H1 (cell line): Measurements from ENCODE around the gene DNAJA3. TPM values are rescaled to one million over a fixed set of nuclear protein-coding genes. Genes with fewer than 3 reads are reported as not detected.

Experiments used
- CTCF ChIA-PET: fragments of 300-600 bp; sonication (Branson Sonifier 250); formaldehyde crosslinking; loops from one replicate; lab custom pipeline; 2021; ENCODE audit not compliant: partially characterized antibody; lab: Charles Lee
- POLR2A ChIA-PET: fragments of 300-600 bp; sonication (Branson Sonifier 250); formaldehyde crosslinking; loops from one replicate; lab custom pipeline; 2021; ENCODE audit warnings: inconsistent platforms; ENCODE audit not compliant: partially characterized antibody; lab: Charles Lee
- DNase-seq, 2 experiments: peaks; one replicate each; pipeline versions ENCODE4 v3.0.0 to v3.0.0-alpha.2; 2010 to 2022; ENCODE audit warnings: low spot score in 2 of 2, low read depth in 1 of 2, mixed read lengths in 1 of 2
- FAIRE-seq: peaks from 2 replicates; lab custom pipeline; 2011; peaks lifted over from hg19 to GRCh38; lab: Jason Lieb, UNC
- H2AFZ ChIP-seq: 2 replicates; pipeline ENCODE4 v1.8.1; 2012; ENCODE audit warnings: low read length, inconsistent platforms
- H2AK5ac ChIP-seq: 2 replicates; pipeline ENCODE4 v1.6.1; 2013; ENCODE audit warnings: low read depth, low read length
- H2BK120ac ChIP-seq: replicated peaks from 2 replicates; pipeline ENCODE3; 2013; ENCODE audit warnings: low read depth, low read length, inconsistent platforms
- H2BK12ac ChIP-seq: 2 replicates; pipeline ENCODE4 v1.6.1; 2013; ENCODE audit warnings: low read depth, low read length
- H2BK15ac ChIP-seq: 2 replicates; pipeline ENCODE4 v1.6.1; 2013; ENCODE audit warnings: low read length
- H2BK20ac ChIP-seq: 2 replicates; pipeline ENCODE4 v1.6.1; 2013; ENCODE audit warnings: low read length
- H2BK5ac ChIP-seq: 2 replicates; pipeline ENCODE4 v1.6.1; 2013; ENCODE audit warnings: low read depth, low read length
- H3K14ac ChIP-seq: 2 replicates; pipeline ENCODE4 v1.6.1; 2013; ENCODE audit warnings: inconsistent platforms; ENCODE audit not compliant: insufficient read length
- H3K18ac ChIP-seq: 2 replicates; pipeline ENCODE4 v1.6.1; 2013; ENCODE audit warnings: low read length; ENCODE audit errors: extremely low read depth
- H3K23ac ChIP-seq: 2 replicates; pipeline ENCODE4 v1.6.1; 2013; ENCODE audit warnings: inconsistent platforms; ENCODE audit not compliant: insufficient read length
- H3K23me2 ChIP-seq: 2 replicates; pipeline ENCODE4 v1.6.1; 2013; ENCODE audit warnings: low read depth, low read length
- H3K27ac ChIP-seq: 2 replicates; pipeline ENCODE4 v1.6.1; 2011; ENCODE audit warnings: low read depth, low read length, inconsistent platforms
- H3K27me3 ChIP-seq, 4 experiments: replicated peaks in 1 of 4; 1 replicate in 1 of 4; 2 replicates in 3 of 4; pipeline versions ENCODE4 v1.6.1 to v1.8.1; 2011 to 2013; ENCODE audit warnings: low read length in 3 of 4, mild to moderate bottlenecking in 3 of 4, inconsistent platforms in 2 of 4, mixed read lengths in 2 of 4, moderate library complexity in 1 of 4; ENCODE audit not compliant: control insufficient read depth in 3 of 4, insufficient read depth in 3 of 4; ENCODE audit errors: extremely low read depth in 1 of 4
- H3K36me3 ChIP-seq, 4 experiments: 2 replicates each; pipeline versions ENCODE4 v1.6.1 to v1.8.1; 2011 to 2013; ENCODE audit warnings: mild to moderate bottlenecking in 4 of 4, low read length in 3 of 4, moderate library complexity in 2 of 4, control low read depth in 1 of 4, inconsistent platforms in 1 of 4; ENCODE audit not compliant: insufficient read depth in 4 of 4, control insufficient read depth in 2 of 4
- H3K4ac ChIP-seq: replicated peaks from 2 replicates; pipeline ENCODE3; 2013; ENCODE audit warnings: low read length, low read depth, mixed read lengths, inconsistent platforms; ENCODE audit not compliant: insufficient read length
- H3K4me1 ChIP-seq, 4 experiments: replicated peaks in 1 of 4; 1 replicate in 1 of 4; 2 replicates in 3 of 4; pipeline versions ENCODE4 v1.6.1 to v1.8.1; 2011 to 2013; ENCODE audit warnings: low read length in 3 of 4, inconsistent platforms in 2 of 4, mixed read lengths in 1 of 4; ENCODE audit not compliant: insufficient read depth in 4 of 4, control insufficient read depth in 3 of 4
- H3K4me2 ChIP-seq, 2 experiments: 2 replicates each; pipeline versions ENCODE4 v1.6.1 to v1.8.1; 2011 to 2013; ENCODE audit warnings: low read depth in 2 of 2, low read length in 2 of 2, control low read depth in 1 of 2, inconsistent platforms in 1 of 2, mild to moderate bottlenecking in 1 of 2; ENCODE audit not compliant: insufficient read depth in 1 of 2
- H3K4me3 ChIP-seq, 4 experiments: fragments of 200-600, 300-600 bp in 1 of 4; sonication (generic), shearing (Covaris generic), sonication (Bioruptor Twin) in 1 of 4; 2 replicates each; pipeline versions ENCODE4 v1.5.1 to v1.8.1; 2011 to 2016; ENCODE audit warnings: low read length in 4 of 4, low read depth in 3 of 4, control low read depth in 2 of 4, inconsistent platforms in 2 of 4, mild to moderate bottlenecking in 2 of 4, mixed read lengths in 1 of 4, moderate library complexity in 1 of 4; ENCODE audit not compliant: insufficient read depth in 2 of 4; ENCODE audit errors: extremely low read depth in 1 of 4
- H3K56ac ChIP-seq: replicated peaks from 2 replicates; pipeline ENCODE3; 2013; ENCODE audit warnings: low read depth, mild to moderate bottlenecking, mixed read lengths, low read length, inconsistent platforms; ENCODE audit not compliant: insufficient read length
- H3K79me1 ChIP-seq: 2 replicates; pipeline ENCODE4 v1.6.1; 2013; ENCODE audit warnings: low read depth, low read length, control low read depth
- H3K79me2 ChIP-seq, 2 experiments: 2 replicates each; pipeline versions ENCODE4 v1.6.1 to v1.8.1; 2012 to 2013; ENCODE audit warnings: low read length in 2 of 2, mild to moderate bottlenecking in 2 of 2, inconsistent platforms in 1 of 2; ENCODE audit not compliant: insufficient read depth in 2 of 2, control insufficient read depth in 1 of 2
- H3K9ac ChIP-seq, 4 experiments: replicated peaks in 1 of 4; 1 replicate in 1 of 4; 2 replicates in 3 of 4; pipeline versions ENCODE4 v1.6.1 to v1.8.1; 2011 to 2013; ENCODE audit warnings: low read depth in 3 of 4, low read length in 3 of 4, control low read depth in 2 of 4, mild to moderate bottlenecking in 2 of 4, moderate library complexity in 2 of 4, inconsistent platforms in 1 of 4; ENCODE audit errors: extremely low read depth in 1 of 4
- H3K9me3 ChIP-seq, 2 experiments: 2 replicates each; pipeline versions ENCODE4 v1.6.1 to v1.8.1; 2012 to 2013; ENCODE audit warnings: mild to moderate bottlenecking in 2 of 2, moderate library complexity in 2 of 2, control low read depth in 1 of 2, inconsistent platforms in 1 of 2, low read depth in 1 of 2, low read length in 1 of 2, mixed read lengths in 1 of 2; ENCODE audit not compliant: insufficient read depth in 2 of 2
- H4K20me1 ChIP-seq, 2 experiments: replicated peaks in 1 of 2; 2 replicates each; pipeline versions ENCODE3 to v1.8.1; 2011 to 2013; ENCODE audit warnings: inconsistent platforms in 2 of 2, low read length in 2 of 2, mild to moderate bottlenecking in 1 of 2; ENCODE audit not compliant: insufficient read depth in 2 of 2, control insufficient read depth in 1 of 2
- H4K5ac ChIP-seq: 2 replicates; pipeline ENCODE4 v1.6.1; 2013; ENCODE audit warnings: low read length, low read depth, mixed read lengths, inconsistent platforms; ENCODE audit not compliant: insufficient read length
- H4K8ac ChIP-seq: 2 replicates; pipeline ENCODE4 v1.8.0; 2013; ENCODE audit warnings: mild to moderate bottlenecking, moderate library complexity, low read length, inconsistent platforms; ENCODE audit not compliant: insufficient read depth; ENCODE audit errors: extremely low read depth
- H4K91ac ChIP-seq: replicated peaks from 2 replicates; pipeline ENCODE3; 2013; ENCODE audit warnings: low read length, mixed read lengths, inconsistent platforms; ENCODE audit not compliant: insufficient read length
- POLR2A ChIP-seq, 2 experiments: IDR thresholded peaks; 1 replicate in 1 of 2; 2 replicates in 1 of 2; pipeline ENCODE4 v1.6.1; 2011; ENCODE audit warnings: low read depth in 2 of 2, low read length in 2 of 2, mild to moderate bottlenecking in 2 of 2; ENCODE audit errors: control extremely low read depth in 1 of 2
- WGBS, 2 experiments: shearing (Covaris generic) in 1 of 2; methylation state at CpG; one replicate each; pipeline versions ENCODE4 v1.1.6 to v1.1.7; 2013 to 2015; ENCODE audit warnings: low lambda C conversion rate in 2 of 2, mixed read lengths in 2 of 2, inconsistent platforms in 1 of 2, low coverage in 1 of 2, missing lambda C conversion rate in 1 of 2; ENCODE audit not compliant: insufficient replicate concordance in 2 of 2, insufficient coverage in 1 of 2, insufficient read length in 1 of 2; ENCODE audit errors: extremely low coverage in 1 of 2, missing lambda C conversion rate in 1 of 2; 5-methylcytosine and 5-hydroxymethylcytosine counted together
- polyA plus RNA-seq, 7 experiments: library from polyadenylated mRNA; depleted of rRNA in 3 of 7; stranded (reverse) in 5 of 7; unstranded in 2 of 7; fragments of >200 nt in 5 of 7; fragments of 200-250 nt in 2 of 7; gene quantifications; 1 replicate in 5 of 7; 2 replicates in 1 of 7; 4 replicates in 1 of 7; pipeline versions ENCODE4 v1.2.1 to v1.2.3, GENCODE V29; 2011 to 2013; ENCODE audit warnings: missing spikeins in 2 of 7, mixed read lengths in 2 of 7
- total RNA-seq: library from RNA; stranded (reverse); fragmentation: NEBNext Ultra II Directional; extraction: Animal tissue kit (Norgen Biotek cat#: 25700); gene quantifications from 2 replicates; pipeline ENCODE4 v1.2.1, GENCODE V29; 2021

The DNAJA3 gene
- total and polyA plus RNA-seq, 2 of the 8 experiments (the other 6 are each of a cell fraction or from before 2014, with no cell fraction given): 37.3 to 59.1 TPM

DNA sequence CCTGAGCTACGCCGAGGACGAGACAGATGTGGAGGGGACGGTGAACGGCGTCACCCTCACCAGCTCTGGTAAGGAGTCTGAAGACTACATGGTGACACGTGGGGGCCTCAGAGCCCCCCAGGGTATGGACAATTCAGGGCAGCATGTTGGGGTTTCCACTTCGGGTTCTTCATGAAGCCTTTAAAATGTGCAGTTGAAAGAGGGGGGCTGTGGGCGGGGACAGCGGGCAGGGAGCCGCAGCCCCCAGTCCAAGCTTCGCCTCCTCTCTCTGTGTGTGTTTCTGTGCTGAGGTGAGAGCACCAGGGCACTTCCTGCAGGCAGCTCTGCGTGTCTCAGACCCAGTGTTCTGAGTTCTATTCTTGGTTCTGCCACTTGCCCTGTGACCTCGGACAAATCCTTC lies 24.8 kb downstream of the DNAJA3 start:
- no peak overlapping the region for H3K18ac ChIP-seq
- no peak overlapping the region for H2AFZ ChIP-seq
- no peak overlapping the region for H4K91ac ChIP-seq
- H3K23me2 ChIP-seq: no peaks in the 10 kb centered on the region
- H4K5ac ChIP-seq: no peak overlapping the region
- no peaks in the 10 kb centered on the region for H3K79me2 ChIP-seq
- peak overlapping the region; percentile 66; the same call in 1 of the 2 replicates for H2BK5ac ChIP-seq
- no peak overlapping the region for H3K4me3 ChIP-seq
- no peak overlapping the region for H2AK5ac ChIP-seq
- TF ChIP-seq POLR2A (IDR thresholded peaks at IDR 0.05; ENCODE audit: control extremely low read depth in 1 of 2, low read depth in 2 of 2, low read length in 2 of 2): no peak
- no peaks in the 10 kb centered on the region for H3K27me3 ChIP-seq
- H4K8ac ChIP-seq: no peak overlapping the region
- POLR2A ChIA-PET: interaction anchor here (0.6 to 21.6 kb wide), 7 partner anchors 10 to 586 kb away, joined by 3 to 257 read pairs (median 4); partner anchors contain the start of genes DNAJA3, HMOX2 and NMRAL1
- H3K14ac ChIP-seq: no peak overlapping the region
- H2BK12ac ChIP-seq: peak overlapping the region; percentile 55; the same call in 1 of the 2 replicates
- FAIRE-seq: no peak
- H3K9ac ChIP-seq: no peak overlapping the region
- H3K56ac ChIP-seq: no peak overlapping the region
- no peak overlapping the region for H3K23ac ChIP-seq
- no peak overlapping the region for H3K4ac ChIP-seq
- no peak overlapping the region for H2BK20ac ChIP-seq
- H3K9me3 ChIP-seq: no peaks in the 10 kb centered on the region
- no peak overlapping the region for H3K4me2 ChIP-seq
- no peaks in the 10 kb centered on the region for H3K79me1 ChIP-seq
- H3K27ac ChIP-seq: no peak overlapping the region
- H2BK120ac ChIP-seq: no peak overlapping the region
- no peak overlapping the region for H2BK15ac ChIP-seq
- CTCF ChIA-PET: interaction anchor here (0.6 to 1.2 kb wide), 4 partner anchors 9 to 91 kb away, joined by 3 to 4 read pairs (median 3); no protein-coding TSS in a partner anchor
- no peak for DNase-seq
- peaks cover 20 to 61% (median 33%) of the 10 kb centered on the region in 4 experiments for H3K36me3 ChIP-seq
- H3K4me1 ChIP-seq: no peaks in the 10 kb centered on the region
- H4K20me1 ChIP-seq: peaks cover 5 to 11% of the 10 kb centered on the region in 2 experiments
- 94% methylated on average over 14 of the region's 14 CpGs; no CpG with 5 or more reads in 1 of the 2 experiments for WGBS, 2 experiments
